ENCODE measurements around the gene DCLK2. TPM values are rescaled to one million over a fixed set of nuclear protein-coding genes. Genes with fewer than 3 reads are reported as not detected.

DCLK2 gene
- total and polyA plus RNA-seq, 2 of the 13 experiments (the other 11 are each of a cell fraction or from before 2014, with no cell fraction given): not detected

DNA sequence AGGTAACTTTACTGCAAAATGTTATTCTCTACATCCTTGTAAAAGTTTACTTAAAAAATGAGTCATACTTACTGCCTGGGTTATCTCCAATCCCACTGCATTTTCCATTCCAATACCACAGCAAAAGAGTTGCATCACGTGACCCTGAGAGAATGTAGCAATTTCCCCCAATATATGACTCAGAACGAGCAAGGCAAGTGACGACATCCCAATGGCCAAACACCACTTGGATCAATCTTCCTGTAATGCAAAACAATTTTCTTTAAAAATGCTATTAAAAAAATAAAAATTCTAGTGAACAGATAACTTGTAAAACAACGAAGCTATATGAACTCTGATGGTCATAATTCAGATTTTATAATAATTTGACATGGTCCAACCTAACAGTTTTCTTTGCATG is 224.3 kb downstream of the DCLK2 start (continued):
- TF ChIP-seq ZNF644 (CRISPR knock-in tag; IDR thresholded peaks at IDR 0.05; ENCODE audit: low read depth) (peak; percentile 99), SAP130 (CRISPR knock-in tag; IDR thresholded peaks at IDR 0.05; ENCODE audit: low read depth) (peak; percentile 44), PCBP2 (optimal IDR thresholded peaks at IDR 0.05; ENCODE audit: low read depth, low read length, poor library complexity, severe bottlenecking) (no peak), RFXAP (CRISPR knock-in tag; IDR thresholded peaks at IDR 0.05; ENCODE audit: borderline replicate concordance) (no peak), IKZF4 (CRISPR knock-in tag; IDR thresholded peaks at IDR 0.05; ENCODE audit: borderline replicate concordance, low read depth, not compliant biosample characterization) (no peak), DPF2 (CRISPR knock-in tag; IDR thresholded peaks at IDR 0.05; ENCODE audit: borderline replicate concordance, low read depth) (no peak), EZH2 (conservative IDR thresholded peaks at IDR 0.05; ENCODE audit: low read depth, low read length) (no peak), SIX1 (CRISPR knock-in tag; IDR thresholded peaks at IDR 0.05; ENCODE audit: borderline replicate concordance) (no peak), TGIF2 (CRISPR knock-in tag; IDR thresholded peaks at IDR 0.05) (no peak), ZNF225 (CRISPR knock-in tag; IDR thresholded peaks at IDR 0.05) (no peak), PTBP1 (IDR thresholded peaks at IDR 0.05; ENCODE audit: low read depth, low read length, poor library complexity, severe bottlenecking) (no peak), RFXANK (CRISPR knock-in tag; IDR thresholded peaks at IDR 0.05) (no peak), PRPF4 (IDR thresholded peaks at IDR 0.05; ENCODE audit: low read depth, low read length, poor library complexity, severe bottlenecking) (no peak), SMC3 (IDR thresholded peaks at IDR 0.05; ENCODE audit: low read length) (no peak), ZNF232 (CRISPR knock-in tag; IDR thresholded peaks at IDR 0.05; ENCODE audit: borderline replicate concordance) (no peak), PLRG1 (conservative IDR thresholded peaks at IDR 0.05) (no peak), SCMH1 (CRISPR knock-in tag; IDR thresholded peaks at IDR 0.05; ENCODE audit: borderline replicate concordance) (no peak), ZMYM4 (CRISPR knock-in tag; IDR thresholded peaks at IDR 0.05) (peak; percentile 35; the same call in 1 of the 2 replicates)
- TF ChIP-seq, protein P1, sequence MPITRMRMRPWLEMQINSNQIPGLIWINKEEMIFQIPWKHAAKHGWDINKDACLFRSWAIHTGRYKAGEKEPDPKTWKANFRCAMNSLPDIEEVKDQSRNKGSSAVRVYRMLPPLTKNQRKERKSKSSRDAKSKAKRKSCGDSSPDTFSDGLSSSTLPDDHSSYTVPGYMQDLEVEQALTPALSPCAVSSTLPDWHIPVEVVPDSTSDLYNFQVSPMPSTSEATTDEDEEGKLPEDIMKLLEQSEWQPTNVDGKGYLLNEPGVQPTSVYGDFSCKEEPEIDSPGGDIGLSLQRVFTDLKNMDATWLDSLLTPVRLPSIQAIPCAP (CRISPR knock-in tag; IDR thresholded peaks at IDR 0.05; ENCODE audit: low read depth): no peak
- TF ChIP-seq, protein P2, sequence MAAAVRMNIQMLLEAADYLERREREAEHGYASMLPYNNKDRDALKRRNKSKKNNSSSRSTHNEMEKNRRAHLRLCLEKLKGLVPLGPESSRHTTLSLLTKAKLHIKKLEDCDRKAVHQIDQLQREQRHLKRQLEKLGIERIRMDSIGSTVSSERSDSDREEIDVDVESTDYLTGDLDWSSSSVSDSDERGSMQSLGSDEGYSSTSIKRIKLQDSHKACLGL (CRISPR knock-in tag; IDR thresholded peaks at IDR 0.05): no peak
- TF ChIP-seq, protein P3, sequence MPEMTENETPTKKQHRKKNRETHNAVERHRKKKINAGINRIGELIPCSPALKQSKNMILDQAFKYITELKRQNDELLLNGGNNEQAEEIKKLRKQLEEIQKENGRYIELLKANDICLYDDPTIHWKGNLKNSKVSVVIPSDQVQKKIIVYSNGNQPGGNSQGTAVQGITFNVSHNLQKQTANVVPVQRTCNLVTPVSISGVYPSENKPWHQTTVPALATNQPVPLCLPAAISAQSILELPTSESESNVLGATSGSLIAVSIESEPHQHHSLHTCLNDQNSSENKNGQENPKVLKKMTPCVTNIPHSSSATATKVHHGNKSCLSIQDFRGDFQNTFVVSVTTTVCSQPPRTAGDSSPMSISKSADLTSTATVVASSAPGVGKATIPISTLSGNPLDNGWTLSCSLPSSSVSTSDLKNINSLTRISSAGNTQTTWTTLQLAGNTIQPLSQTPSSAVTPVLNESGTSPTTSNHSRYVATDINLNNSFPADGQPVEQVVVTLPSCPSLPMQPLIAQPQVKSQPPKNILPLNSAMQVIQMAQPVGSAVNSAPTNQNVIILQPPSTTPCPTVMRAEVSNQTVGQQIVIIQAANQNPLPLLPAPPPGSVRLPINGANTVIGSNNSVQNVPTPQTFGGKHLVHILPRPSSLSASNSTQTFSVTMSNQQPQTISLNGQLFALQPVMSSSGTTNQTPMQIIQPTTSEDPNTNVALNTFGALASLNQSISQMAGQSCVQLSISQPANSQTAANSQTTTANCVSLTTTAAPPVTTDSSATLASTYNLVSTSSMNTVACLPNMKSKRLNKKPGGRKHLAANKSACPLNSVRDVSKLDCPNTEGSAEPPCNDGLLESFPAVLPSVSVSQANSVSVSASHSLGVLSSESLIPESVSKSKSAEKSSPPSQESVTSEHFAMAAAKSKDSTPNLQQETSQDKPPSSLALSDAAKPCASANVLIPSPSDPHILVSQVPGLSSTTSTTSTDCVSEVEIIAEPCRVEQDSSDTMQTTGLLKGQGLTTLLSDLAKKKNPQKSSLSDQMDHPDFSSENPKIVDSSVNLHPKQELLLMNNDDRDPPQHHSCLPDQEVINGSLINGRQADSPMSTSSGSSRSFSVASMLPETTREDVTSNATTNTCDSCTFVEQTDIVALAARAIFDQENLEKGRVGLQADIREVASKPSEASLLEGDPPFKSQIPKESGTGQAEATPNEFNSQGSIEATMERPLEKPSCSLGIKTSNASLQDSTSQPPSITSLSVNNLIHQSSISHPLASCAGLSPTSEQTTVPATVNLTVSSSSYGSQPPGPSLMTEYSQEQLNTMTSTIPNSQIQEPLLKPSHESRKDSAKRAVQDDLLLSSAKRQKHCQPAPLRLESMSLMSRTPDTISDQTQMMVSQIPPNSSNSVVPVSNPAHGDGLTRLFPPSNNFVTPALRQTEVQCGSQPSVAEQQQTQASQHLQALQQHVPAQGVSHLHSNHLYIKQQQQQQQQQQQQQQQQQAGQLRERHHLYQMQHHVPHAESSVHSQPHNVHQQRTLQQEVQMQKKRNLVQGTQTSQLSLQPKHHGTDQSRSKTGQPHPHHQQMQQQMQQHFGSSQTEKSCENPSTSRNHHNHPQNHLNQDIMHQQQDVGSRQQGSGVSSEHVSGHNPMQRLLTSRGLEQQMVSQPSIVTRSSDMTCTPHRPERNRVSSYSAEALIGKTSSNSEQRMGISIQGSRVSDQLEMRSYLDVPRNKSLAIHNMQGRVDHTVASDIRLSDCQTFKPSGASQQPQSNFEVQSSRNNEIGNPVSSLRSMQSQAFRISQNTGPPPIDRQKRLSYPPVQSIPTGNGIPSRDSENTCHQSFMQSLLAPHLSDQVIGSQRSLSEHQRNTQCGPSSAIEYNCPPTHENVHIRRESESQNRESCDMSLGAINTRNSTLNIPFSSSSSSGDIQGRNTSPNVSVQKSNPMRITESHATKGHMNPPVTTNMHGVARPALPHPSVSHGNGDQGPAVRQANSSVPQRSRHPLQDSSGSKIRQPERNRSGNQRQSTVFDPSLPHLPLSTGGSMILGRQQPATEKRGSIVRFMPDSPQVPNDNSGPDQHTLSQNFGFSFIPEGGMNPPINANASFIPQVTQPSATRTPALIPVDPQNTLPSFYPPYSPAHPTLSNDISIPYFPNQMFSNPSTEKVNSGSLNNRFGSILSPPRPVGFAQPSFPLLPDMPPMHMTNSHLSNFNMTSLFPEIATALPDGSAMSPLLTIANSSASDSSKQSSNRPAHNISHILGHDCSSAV (CRISPR knock-in tag; IDR thresholded peaks at IDR 0.05; ENCODE audit: borderline replicate concordance): no peak
- TF ChIP-seq, protein P4, sequence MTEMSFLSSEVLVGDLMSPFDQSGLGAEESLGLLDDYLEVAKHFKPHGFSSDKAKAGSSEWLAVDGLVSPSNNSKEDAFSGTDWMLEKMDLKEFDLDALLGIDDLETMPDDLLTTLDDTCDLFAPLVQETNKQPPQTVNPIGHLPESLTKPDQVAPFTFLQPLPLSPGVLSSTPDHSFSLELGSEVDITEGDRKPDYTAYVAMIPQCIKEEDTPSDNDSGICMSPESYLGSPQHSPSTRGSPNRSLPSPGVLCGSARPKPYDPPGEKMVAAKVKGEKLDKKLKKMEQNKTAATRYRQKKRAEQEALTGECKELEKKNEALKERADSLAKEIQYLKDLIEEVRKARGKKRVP (CRISPR knock-in tag; IDR thresholded peaks at IDR 0.05): peak in 1 of 2 experiments; percentile 91; a peak in 2 of 4 replicates
